Heart left ventricle (tissue), 13 donors: ENCODE measurements around the gene MIA.

ENCODE experiments used
- CTCF ChIP-seq, 12 donors: fragments of 200-600 bp; sonication (generic) in 4 of 12; IDR thresholded peaks; one replicate each; pipeline versions ENCODE4 v1.5.0 to v1.8.0; 2018 to 2022; ENCODE audit warnings: antibody characterized with exemption in 12 of 12, mild to moderate bottlenecking in 5 of 12
- POLR2A ChIP-seq, 2 donors: fragments of 450-650 bp; IDR thresholded peaks; one replicate each; pipeline ENCODE4 v1.6.1; 2017; ENCODE audit warnings: antibody characterized with exemption in 2 of 2, mild to moderate bottlenecking in 2 of 2, moderate library complexity in 2 of 2
- donor health status: ischemic (EF 13 %, LVEDD 7.1; RV severe dilation, severe dysfunction).
- donor health status: DM: no; HTN: yes; CAD: no.
- donor health status: DM: no; HTN: no; CAD: no.
- donor health status: ischemic (EF 25% LVEDD 6.9; RV normal size, moderate dysfunction).
- donor health status: ischemic (EF 25% LVEDD 5.7; RV mildly dilated, moderate dysfunction).
- donor health status: ischemic (EF 35%, LVEDD 5.7; RV mildly dilated, moderate dysfunction).
- donor health status: nonischemic (EF 11% LVEDD 7.7; RV severe dilation, severe dysfunction).
- donor health status: DM: yes; HTN: yes; CAD: no.
- donor health status: PGD.
- donor health status: ischemic (EF 29% LVEDD 5.4; RV normal size, mild dysfunction).
- donor health status: nonischemic (EF 23%, LVEDD 6.1; RV moderate dilation, normal function).

- TF ChIP-seq CTCF (IDR thresholded peaks at IDR 0.05) (no peak), POLR2A (IDR thresholded peaks at IDR 0.05) (no peak)
These were observed 26.3 kb downstream of the MIA start for GRCh38 chr19:40801426-40802299.
